PC-3 (cell line): ENCODE data around the gene DICER1. TPM values are rescaled to one million over a fixed set of nuclear protein-coding genes. Genes with fewer than 3 reads are reported as not detected.
A peak's percentile ranks its signal among the peaks of the same experiment; 100 is the strongest.

ENCODE experiments used
- ATAC-seq: fragments of 200-7000 bp; cut with Tn5 transposase; 2 replicates; pipeline ENCODE4 v1.9.1; 2020; ENCODE audit warnings: mild to moderate bottlenecking, moderate library complexity
- BruUV-seq: library from RNA; stranded (reverse); fragments of 400-500 nt; replicated peaks from 2 replicates; lab custom pipeline; 2021; lab: Mats Ljungman, UMichigan
- CTCF ChIA-PET: fragments of 300-600 bp; sonication (Branson Sonifier 250); formaldehyde crosslinking; loops from one replicate; lab custom pipeline; 2022; ENCODE audit warnings: antibody characterized with exemption; lab: Charles Lee
- POLR2A ChIA-PET: fragments of 300-600 bp; sonication (Branson Sonifier 250); formaldehyde crosslinking; loops from one replicate; lab custom pipeline; 2022; ENCODE audit warnings: antibody characterized with exemption; ENCODE audit not compliant: unreplicated experiment; lab: Charles Lee
- DNase-seq: peaks from one replicate; pipeline ENCODE4 v3.0.0-alpha.2; 2015
- H2AFZ ChIP-seq: fragments of 300-600 bp; sonication (generic); 2 replicates; pipeline ENCODE4 v1.6.0; 2016; ENCODE audit warnings: antibody characterized with exemption, low read length
- H3F3A ChIP-seq: fragments of 300-600 bp; sonication (generic); one replicate; pipeline ENCODE4 v1.6.0; 2017; ENCODE audit warnings: antibody characterized with exemption, low read length, control low read depth, mild to moderate bottlenecking; ENCODE audit not compliant: unreplicated experiment
- H3K27ac ChIP-seq: fragments of 300-600 bp; sonication (generic); 2 replicates; pipeline ENCODE4 v1.5.1; 2016; ENCODE audit warnings: mild to moderate bottlenecking, low read length
- H3K27me3 ChIP-seq: fragments of 300-600 bp; sonication (generic); 2 replicates; pipeline ENCODE4 v1.6.1; 2016; ENCODE audit warnings: low read length, mixed read lengths
- H3K36me3 ChIP-seq: fragments of 300-600 bp; sonication (generic); 2 replicates; pipeline ENCODE4 v1.6.1; 2016; ENCODE audit warnings: low read depth, mixed run types, low read length, mixed read lengths
- H3K4me1 ChIP-seq: fragments of 300-600 bp; sonication (generic); 2 replicates; pipeline ENCODE4 v1.5.1; 2016; ENCODE audit warnings: low read length; ENCODE audit not compliant: insufficient read depth
- H3K4me2 ChIP-seq: fragments of 300-600 bp; sonication (generic); 2 replicates; pipeline ENCODE4 v1.6.0; 2016; ENCODE audit warnings: low read length
- H3K4me3 ChIP-seq: fragments of 300-600 bp; sonication (generic); 2 replicates; pipeline ENCODE4 v1.5.1; 2016; ENCODE audit warnings: mild to moderate bottlenecking, low read length, mixed read lengths
- H3K79me2 ChIP-seq: fragments of 300-600 bp; sonication (generic); 2 replicates; pipeline ENCODE4 v1.6.1; 2017; ENCODE audit warnings: low read length, mixed read lengths
- H3K9ac ChIP-seq: fragments of 300-600 bp; sonication (generic); 2 replicates; pipeline ENCODE4 v1.6.0; 2016; ENCODE audit warnings: mild to moderate bottlenecking, low read length
- H3K9me2 ChIP-seq: fragments of 300-600 bp; sonication (generic); replicated peaks from 2 replicates; pipeline ENCODE4 v1.6.1; 2016; ENCODE audit warnings: mixed run types, low read length, mixed read lengths
- H3K9me3 ChIP-seq: fragments of 300-600 bp; sonication (generic); 2 replicates; pipeline ENCODE4 v1.6.1; 2016; ENCODE audit warnings: low read length, mixed read lengths
- H4K20me1 ChIP-seq: fragments of 300-600 bp; sonication (generic); 2 replicates; pipeline ENCODE4 v1.6.1; 2016; ENCODE audit warnings: low read length, mixed read lengths
- EZH2 ChIP-seq: fragments of 300-600 bp; sonication (generic); IDR thresholded peaks from one replicate; pipeline ENCODE4 v1.6.1; 2017; ENCODE audit warnings: antibody characterized with exemption, mild to moderate bottlenecking, low read length; ENCODE audit not compliant: unreplicated experiment
- EZH2phosphoT487 ChIP-seq: fragments of 300-600 bp; sonication (generic); IDR thresholded peaks from 2 replicates; pipeline ENCODE4 v1.6.1; 2018; ENCODE audit warnings: mild to moderate bottlenecking, antibody characterized with exemption, low read length, borderline replicate concordance
- intact Hi-C: fragments of 100-400 bp; cut with micrococcal nuclease; formaldehyde crosslinking; loops from 2 replicates; pipeline ENCODE4 v1.9.0; 2023
- total RNA-seq: library from RNA; depleted of rRNA; stranded (reverse); fragments of >200 nt; gene quantifications from 2 replicates; pipeline ENCODE4 v1.2.3, GENCODE V29; 2014
- TF ChIP-seq, protein P1 (sequence below): fragments of 300-600 bp; sonication (generic); conservative IDR thresholded peaks from 2 replicates; pipeline ENCODE4 v1.5.1; 2017; ENCODE audit warnings: antibody characterized with exemption, low read depth, mild to moderate bottlenecking, low read length

The DICER1 gene
- total RNA-seq, 1 experiment from 2014 or later: 29.9 TPM

DNA sequence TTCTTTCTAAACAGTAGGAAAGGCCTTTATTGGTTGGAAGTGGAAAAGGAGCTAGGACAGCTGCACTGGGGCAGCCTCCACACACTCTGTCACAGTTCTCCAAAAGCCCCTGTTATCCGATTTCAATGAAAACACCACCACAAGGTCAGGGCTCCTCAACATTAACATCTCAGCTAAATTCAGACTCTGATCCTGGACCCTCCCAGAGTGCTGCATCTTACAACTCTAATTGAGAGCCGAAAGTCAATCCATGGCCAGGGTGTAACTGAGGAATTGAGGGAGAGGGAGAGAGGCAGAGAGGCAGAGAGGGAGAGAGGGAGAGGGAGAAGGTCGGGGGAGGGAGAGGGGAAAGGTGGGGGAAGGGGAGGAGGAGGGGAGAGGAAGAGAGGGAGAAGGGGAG, 32.1 kb downstream of the DICER1 start:
- no TSS peak for BruUV-seq
- H3K27ac ChIP-seq: no peak overlapping the region
- no peak overlapping the region for H3K9ac ChIP-seq
- ChIA-PET POLR2A (interaction anchor here (0.7 kb wide), 1 partner anchor 199 kb away, joined by 7 read pairs; no protein-coding TSS in a partner anchor), CTCF (no interaction called here)
- no peaks in the 10 kb centered on the region for H4K20me1 ChIP-seq
- H3K79me2 ChIP-seq: 0 out of 2 replicates have a peak, but pooled peaks cover 9% of the 10 kb centered on the region
- no peaks in the 10 kb centered on the region for H3K27me3 ChIP-seq
- H3K4me1 ChIP-seq: peaks cover 6% of the 10 kb centered on the region; the same call in 1 of the 2 replicates
- ATAC-seq (no peak), DNase-seq (no peak)
- TF ChIP-seq EZH2: no peak
- TF ChIP-seq, protein P1, sequence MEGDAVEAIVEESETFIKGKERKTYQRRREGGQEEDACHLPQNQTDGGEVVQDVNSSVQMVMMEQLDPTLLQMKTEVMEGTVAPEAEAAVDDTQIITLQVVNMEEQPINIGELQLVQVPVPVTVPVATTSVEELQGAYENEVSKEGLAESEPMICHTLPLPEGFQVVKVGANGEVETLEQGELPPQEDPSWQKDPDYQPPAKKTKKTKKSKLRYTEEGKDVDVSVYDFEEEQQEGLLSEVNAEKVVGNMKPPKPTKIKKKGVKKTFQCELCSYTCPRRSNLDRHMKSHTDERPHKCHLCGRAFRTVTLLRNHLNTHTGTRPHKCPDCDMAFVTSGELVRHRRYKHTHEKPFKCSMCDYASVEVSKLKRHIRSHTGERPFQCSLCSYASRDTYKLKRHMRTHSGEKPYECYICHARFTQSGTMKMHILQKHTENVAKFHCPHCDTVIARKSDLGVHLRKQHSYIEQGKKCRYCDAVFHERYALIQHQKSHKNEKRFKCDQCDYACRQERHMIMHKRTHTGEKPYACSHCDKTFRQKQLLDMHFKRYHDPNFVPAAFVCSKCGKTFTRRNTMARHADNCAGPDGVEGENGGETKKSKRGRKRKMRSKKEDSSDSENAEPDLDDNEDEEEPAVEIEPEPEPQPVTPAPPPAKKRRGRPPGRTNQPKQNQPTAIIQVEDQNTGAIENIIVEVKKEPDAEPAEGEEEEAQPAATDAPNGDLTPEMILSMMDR: no peak
- no peak for TF ChIP-seq EZH2phosphoT487
- no peak overlapping the region for H3K4me2 ChIP-seq
- no peak overlapping the region for H2AFZ ChIP-seq
- intact Hi-C loops: no loop called here
- H3F3A ChIP-seq: no peaks in the 10 kb centered on the region
- no peaks in the 10 kb centered on the region for H3K9me3 ChIP-seq
- H3K36me3 ChIP-seq: peaks cover 32% of the 10 kb centered on the region
- no peaks in the 10 kb centered on the region for H3K9me2 ChIP-seq
- H3K4me3 ChIP-seq: no peak overlapping the region

DNA sequence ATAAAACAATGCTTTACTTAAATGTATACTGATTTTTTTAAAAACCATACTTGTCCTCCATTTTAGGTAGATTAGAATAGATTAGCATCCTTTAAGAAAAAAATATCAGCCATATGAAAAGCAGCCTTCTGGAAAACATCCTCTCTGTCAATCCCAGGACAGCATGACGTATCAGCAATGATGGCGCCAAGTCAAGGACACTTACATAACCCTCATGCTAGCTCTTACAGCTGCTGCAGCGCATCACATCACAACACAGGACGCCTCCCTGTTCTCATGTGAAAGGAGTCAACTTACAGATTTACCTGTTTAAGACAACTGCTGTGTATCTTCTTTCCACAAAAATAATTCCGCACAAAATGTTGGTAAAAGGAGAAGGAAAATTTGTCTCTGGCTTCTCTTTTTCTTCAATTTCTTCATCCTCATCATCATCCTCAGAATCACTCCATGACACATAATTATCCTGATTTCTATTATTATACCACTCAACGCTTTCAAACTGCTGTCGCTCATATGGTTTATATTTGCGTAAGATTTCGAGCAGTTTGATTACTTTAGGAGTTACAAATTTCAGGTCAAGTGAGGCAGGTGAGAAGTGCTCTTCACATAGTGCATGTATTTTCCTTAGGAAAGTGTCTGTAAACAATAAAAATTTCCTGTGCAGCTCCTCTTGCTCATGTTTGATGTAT, 33.3 kb downstream of the DICER1 start:
- Histone ChIP-seq H3K9me3 (no peaks in the 10 kb centered on the region), H3K27me3 (no peaks in the 10 kb centered on the region), H3K36me3 (peaks cover 24% of the 10 kb centered on the region), H3K4me3 (no peak overlapping the region), H4K20me1 (no peaks in the 10 kb centered on the region), H3F3A (no peaks in the 10 kb centered on the region), H3K9ac (no peak overlapping the region), H3K79me2 (0 out of 2 replicates have a peak, but pooled peaks cover 9% of the 10 kb centered on the region), H3K4me1 (peaks cover 6% of the 10 kb centered on the region; the same call in 1 of the 2 replicates), H2AFZ (no peak overlapping the region), H3K4me2 (no peak overlapping the region), H3K9me2 (no peaks in the 10 kb centered on the region), H3K27ac (no peak overlapping the region)
- ChIA-PET CTCF (no interaction called here), POLR2A (no interaction called here)
- BruUV-seq: no TSS peak
- intact Hi-C loops: loop anchor here (2.0 kb wide), 1 partner anchor 13 kb away; no protein-coding TSS in a partner anchor
- ATAC-seq: no peak
- TF ChIP-seq, protein P1: no peak
- TF ChIP-seq EZH2: no peak
- no peak for TF ChIP-seq EZH2phosphoT487
- no peak for DNase-seq

DNA sequence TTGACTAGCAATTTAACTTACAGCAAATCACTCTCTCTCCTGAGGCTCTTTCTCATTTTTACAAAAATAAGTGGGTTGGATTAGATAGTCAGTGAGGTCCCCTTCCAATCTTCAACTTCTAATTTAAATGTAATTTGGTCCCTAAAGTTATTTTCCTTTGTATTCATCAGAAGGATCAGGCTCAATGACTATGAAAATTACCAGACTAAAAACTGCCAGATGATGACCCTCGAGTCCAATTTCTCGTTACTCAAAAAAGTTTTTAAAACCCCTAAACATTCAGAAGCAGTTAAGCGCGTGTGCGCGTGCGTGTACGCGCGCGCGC, 34.7 kb downstream of the DICER1 start:
- no peaks in the 10 kb centered on the region for H3F3A ChIP-seq
- H2AFZ ChIP-seq: no peak overlapping the region
- H3K27ac ChIP-seq: peak overlapping the region; percentile 38; the same call in 1 of the 2 replicates
- POLR2A ChIA-PET: no interaction called here
- H3K9me3 ChIP-seq: no peaks in the 10 kb centered on the region
- peaks cover 6% of the 10 kb centered on the region; the same call in 1 of the 2 replicates for H3K4me1 ChIP-seq
- intact Hi-C loops: loop anchor here (2.0 kb wide), 1 partner anchor 14 kb away; no protein-coding TSS in a partner anchor
- H3K4me2 ChIP-seq: no peak overlapping the region
- no peak for TF ChIP-seq EZH2
- TF ChIP-seq, protein P1: no peak
- no peak for TF ChIP-seq EZH2phosphoT487
- no peak overlapping the region for H3K9ac ChIP-seq
- ATAC-seq (no peak), DNase-seq (no peak)
- H3K79me2 ChIP-seq: 0 out of 2 replicates have a peak, but pooled peaks cover 9% of the 10 kb centered on the region
- H3K27me3 ChIP-seq: no peaks in the 10 kb centered on the region
- CTCF ChIA-PET: no interaction called here
- H3K36me3 ChIP-seq: peaks cover 23% of the 10 kb centered on the region
- H3K4me3 ChIP-seq: no peak overlapping the region
- BruUV-seq: no TSS peak
- no peaks in the 10 kb centered on the region for H4K20me1 ChIP-seq
- no peaks in the 10 kb centered on the region for H3K9me2 ChIP-seq
